AG04449 (cell line): Measurements from ENCODE around the gene SULT6B1.
"Not testable (repeated sequence)": the region's sequence is repeated elsewhere in the genome, so short reads cannot be mapped to it uniquely, and the experiment has no call there.

Experiments used
- CTCF ChIA-PET: fragments of 350-600 bp; formaldehyde crosslinking; extraction: SDS; loops from one replicate; lab custom pipeline; 2021; ENCODE audit warnings: antibody characterized with exemption; lab: Yijun Ruan, JAX
- POLR2A ChIA-PET: fragments of 400-600, 350-600 bp; formaldehyde crosslinking; extraction: SDS; loops from one replicate; lab custom pipeline; 2020; ENCODE audit warnings: antibody characterized with exemption, inconsistent platforms; lab: Yijun Ruan, JAX
- DNase-seq: peaks from one replicate; pipeline ENCODE4 v3.0.0-alpha.2; 2010; ENCODE audit warnings: low read depth, low spot score
- H3K4me3 ChIP-seq: 2 replicates; pipeline ENCODE4 v1.5.1; 2011; ENCODE audit warnings: low read depth, mild to moderate bottlenecking, control low read depth, low read length
- TF ChIP-seq, protein P1 (sequence below): IDR thresholded peaks from one replicate; pipeline ENCODE4 v1.5.1; 2011; ENCODE audit warnings: mild to moderate bottlenecking, moderate library complexity, low read length, control low read depth, inconsistent platforms; ENCODE audit not compliant: insufficient read depth; ENCODE audit errors: missing control alignments

The SULT6B1 gene

DNA sequence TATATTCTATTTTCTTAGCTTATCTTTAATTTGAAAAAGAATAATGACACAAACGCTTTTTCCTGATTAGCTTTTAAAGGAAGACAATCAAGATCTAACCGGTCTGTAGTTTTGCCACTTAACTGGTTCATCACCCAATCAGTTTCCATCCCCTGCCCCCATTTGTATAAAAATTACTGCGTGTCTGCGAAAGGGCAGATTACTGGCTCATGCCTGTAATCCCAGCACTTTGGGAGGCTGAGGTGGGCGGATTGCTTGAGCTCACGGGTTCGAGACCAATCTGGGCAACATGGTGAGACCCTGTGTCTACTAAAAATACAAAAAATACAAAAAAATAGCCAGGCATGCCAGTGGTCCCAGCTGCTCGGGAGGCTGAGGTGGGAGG lies 10.2 kb upstream of the SULT6B1 start:
- H3K4me3 ChIP-seq = no peak overlapping the region
- TF ChIP-seq, protein P1, sequence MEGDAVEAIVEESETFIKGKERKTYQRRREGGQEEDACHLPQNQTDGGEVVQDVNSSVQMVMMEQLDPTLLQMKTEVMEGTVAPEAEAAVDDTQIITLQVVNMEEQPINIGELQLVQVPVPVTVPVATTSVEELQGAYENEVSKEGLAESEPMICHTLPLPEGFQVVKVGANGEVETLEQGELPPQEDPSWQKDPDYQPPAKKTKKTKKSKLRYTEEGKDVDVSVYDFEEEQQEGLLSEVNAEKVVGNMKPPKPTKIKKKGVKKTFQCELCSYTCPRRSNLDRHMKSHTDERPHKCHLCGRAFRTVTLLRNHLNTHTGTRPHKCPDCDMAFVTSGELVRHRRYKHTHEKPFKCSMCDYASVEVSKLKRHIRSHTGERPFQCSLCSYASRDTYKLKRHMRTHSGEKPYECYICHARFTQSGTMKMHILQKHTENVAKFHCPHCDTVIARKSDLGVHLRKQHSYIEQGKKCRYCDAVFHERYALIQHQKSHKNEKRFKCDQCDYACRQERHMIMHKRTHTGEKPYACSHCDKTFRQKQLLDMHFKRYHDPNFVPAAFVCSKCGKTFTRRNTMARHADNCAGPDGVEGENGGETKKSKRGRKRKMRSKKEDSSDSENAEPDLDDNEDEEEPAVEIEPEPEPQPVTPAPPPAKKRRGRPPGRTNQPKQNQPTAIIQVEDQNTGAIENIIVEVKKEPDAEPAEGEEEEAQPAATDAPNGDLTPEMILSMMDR = no peak
- ChIA-PET CTCF (interaction anchor here (0.9 to 1.3 kb wide), 2 partner anchors 13 to 30 kb away, joined by 3 to 5 read pairs; no protein-coding TSS in a partner anchor), POLR2A (interaction anchor here (0.6 kb wide), 1 partner anchor 385 kb away, joined by 4 read pairs; no protein-coding TSS in a partner anchor)
- no peak for DNase-seq

DNA sequence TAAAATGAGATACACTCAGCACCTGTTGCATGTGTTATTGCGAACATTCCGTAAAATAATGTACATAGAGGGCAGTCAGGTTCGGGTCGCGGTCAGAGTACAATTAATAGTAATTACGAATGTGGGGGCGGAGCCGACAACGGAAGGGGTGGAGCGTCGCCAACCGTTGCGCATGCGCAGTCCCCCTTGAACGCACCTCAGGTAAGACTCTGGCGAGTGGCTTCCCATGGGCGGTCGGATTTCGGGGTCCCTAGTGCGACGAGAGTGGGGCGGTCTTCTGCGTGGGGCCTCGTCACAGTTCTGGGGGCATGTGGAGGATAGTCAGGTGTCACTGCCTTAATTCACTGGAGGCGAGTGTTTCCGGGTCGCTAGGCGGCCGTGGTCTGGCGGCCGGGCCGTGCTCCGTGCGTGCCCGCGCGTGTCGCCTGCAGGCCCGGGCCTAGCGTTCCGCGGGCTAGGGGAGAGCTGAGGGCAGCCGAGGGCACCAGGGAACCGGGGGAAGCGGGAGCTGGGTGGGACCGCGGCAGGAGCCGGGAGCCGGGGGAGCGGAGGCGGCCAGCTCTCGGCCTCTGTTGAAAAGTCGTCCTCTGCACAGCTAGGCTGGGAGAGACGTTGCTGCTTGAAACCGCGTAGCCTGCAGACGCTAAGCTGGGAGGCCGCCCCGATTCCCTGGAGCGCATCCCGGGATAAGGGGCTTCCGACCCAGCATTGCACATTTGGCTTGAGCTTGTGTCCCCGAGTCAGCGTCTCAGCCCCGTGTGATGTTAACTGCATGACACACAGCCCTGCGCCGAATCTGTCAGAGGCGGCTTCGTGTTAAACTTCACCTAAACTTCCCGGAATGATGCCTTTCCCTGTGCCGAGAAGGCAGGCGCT lies 8.1 kb upstream of the SULT6B1 start, which contains the start of gene CEBPZOS:
Gene CEBPZOS, plus strand, starts transcription at position 177 of the 876 bp plus-strand sequence. CDS start 3,209 bp downstream, outside the sequence.
- ChIA-PET POLR2A (interaction anchor here (0.7 to 0.9 kb wide), 3 partner anchors 35 to 1555 kb away, joined by 3 to 4 read pairs (median 3); partner anchors contain the start of genes CEBPZ, NDUFAF7 and SRSF7), CTCF (interaction anchor here (0.7 kb wide), 1 partner anchor 10 kb away, joined by 3 read pairs; no protein-coding TSS in a partner anchor)
- TF ChIP-seq, protein P1 = no peak
- no peak for DNase-seq
- peak within 1 kb of the TSS; percentile 89 for H3K4me3 ChIP-seq

DNA sequence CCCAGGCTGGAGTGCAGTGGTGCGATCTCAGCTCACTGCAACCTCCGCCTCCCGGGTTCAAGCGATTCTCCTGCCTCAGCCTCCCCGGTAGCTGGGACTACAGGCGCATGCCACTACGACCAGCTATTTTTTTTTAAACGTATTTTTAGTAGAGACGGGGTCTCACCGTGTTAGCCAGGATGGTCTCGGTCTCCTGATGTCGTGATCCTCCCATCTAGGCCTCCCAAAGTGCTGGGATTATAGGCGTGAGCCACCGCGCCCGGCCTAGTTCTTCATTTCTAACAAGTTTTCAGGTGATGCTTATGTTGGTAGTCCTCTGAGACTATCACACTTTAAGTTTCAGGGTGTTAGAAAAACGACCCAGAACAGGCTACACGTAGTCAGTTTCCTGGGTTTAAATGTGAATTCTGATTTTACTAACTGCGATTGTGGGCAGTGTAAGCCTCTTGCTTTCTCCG lies 7.4 kb upstream of the SULT6B1 start:
- DNase-seq, POLR2A ChIA-PET, CTCF ChIA-PET: not testable (repeated sequence)
- peak overlapping the region; percentile 89 for H3K4me3 ChIP-seq

DNA sequence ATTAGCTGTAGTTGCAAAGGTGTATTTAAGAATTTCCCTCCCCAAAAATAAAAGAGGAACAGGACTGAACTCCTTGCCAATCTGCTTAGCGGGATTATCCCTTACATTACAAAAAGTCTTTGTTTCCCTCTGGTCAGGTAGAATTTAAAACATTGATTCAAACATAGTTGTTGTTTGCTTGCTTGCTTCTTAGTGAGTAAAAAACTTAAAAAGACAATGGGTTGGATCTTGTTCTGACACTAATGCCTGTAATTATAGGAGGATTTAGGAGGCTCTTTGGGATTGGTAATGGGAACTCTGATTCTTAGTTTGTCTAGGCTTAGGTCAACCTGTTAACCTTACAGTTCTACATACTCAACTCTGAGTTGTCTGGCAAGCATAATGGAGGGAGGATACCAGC lies 4.1 kb upstream of the SULT6B1 start:
- POLR2A ChIA-PET = no interaction called here
- TF ChIP-seq, protein P1 = no peak
- CTCF ChIA-PET = interaction anchor here (1.4 kb wide), 1 partner anchor 24 kb away, joined by 4 read pairs; no protein-coding TSS in a partner anchor

DNA sequence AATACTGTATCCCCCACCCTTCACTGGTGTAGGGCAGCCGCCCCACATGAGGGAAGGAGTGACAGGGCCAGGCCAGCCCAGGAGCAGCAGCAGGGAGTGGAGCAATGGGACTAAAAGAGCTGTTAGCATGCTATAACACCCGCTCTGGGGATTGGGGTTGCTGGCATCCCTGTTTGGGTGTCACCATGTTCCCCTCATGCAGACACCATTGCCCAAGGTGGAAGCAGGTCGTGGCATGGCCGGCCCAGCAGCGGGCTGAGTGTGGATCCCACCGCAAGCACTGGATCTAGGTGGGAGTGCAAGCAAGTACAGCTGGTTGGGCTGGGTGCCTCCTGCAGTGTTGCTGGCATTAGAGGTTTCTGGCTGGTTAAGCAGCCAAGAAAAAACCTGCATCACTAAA lies 3.3 kb upstream of the SULT6B1 start:
- DNase-seq = no peak
- ChIA-PET POLR2A (no interaction called here), CTCF (no interaction called here)
- no peak overlapping the region for H3K4me3 ChIP-seq
- TF ChIP-seq, protein P1 = no peak

More for the DNA sequence above, 4.1 kb upstream of the SULT6B1 start:
- H3K4me3 ChIP-seq = no peak overlapping the region
- DNase-seq = no peak

DNA sequence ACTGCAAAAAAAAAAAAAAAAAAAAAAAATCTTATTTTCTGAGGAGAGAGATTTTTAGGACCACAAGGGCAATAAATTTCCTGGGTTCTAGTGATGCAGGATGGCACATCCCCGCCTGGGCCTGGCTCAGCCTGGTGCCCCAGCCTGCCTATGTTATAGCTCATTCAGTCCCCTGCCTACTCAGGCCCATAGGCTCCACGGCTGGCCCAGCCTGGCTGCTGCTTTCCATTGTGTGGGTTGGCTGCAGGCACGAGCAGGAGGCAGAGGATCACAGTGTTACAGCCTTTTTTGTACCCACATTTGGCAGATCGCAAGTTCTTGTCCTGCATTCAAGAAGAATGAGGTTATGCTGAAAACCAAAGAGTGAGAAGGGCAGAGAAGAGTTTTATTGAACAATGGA lies 2.8 kb upstream of the SULT6B1 start:
- H3K4me3 ChIP-seq = no peak overlapping the region
- ChIA-PET CTCF (no interaction called here), POLR2A (interaction anchor here (0.7 kb wide), 1 partner anchor 184 kb away, joined by 5 read pairs; no protein-coding TSS in a partner anchor)
- DNase-seq = no peak
- TF ChIP-seq, protein P1 = no peak
